Activated naive CD8-positive, alpha-beta T cell (primary cell): ENCODE measurements around the gene ADCY2.

ENCODE experiments used
- H3K27ac Mint-ChIP-seq: one replicate; pipeline ENCODE4 v1.8.0; 2021; ENCODE audit warnings: mixed read lengths
- H3K27me3 Mint-ChIP-seq: one replicate; pipeline ENCODE4 v1.8.0; 2021; ENCODE audit warnings: mixed read lengths
- H3K36me3 Mint-ChIP-seq: one replicate; pipeline ENCODE4 v1.8.0; 2021; ENCODE audit warnings: mixed read lengths
- H3K4me1 Mint-ChIP-seq: one replicate; pipeline ENCODE4 v1.8.0; 2021; ENCODE audit warnings: low read depth, mixed read lengths
- H3K4me3 Mint-ChIP-seq: one replicate; pipeline ENCODE4 v1.8.0; 2021; ENCODE audit warnings: mild to moderate bottlenecking, mixed read lengths
- H3K9me3 Mint-ChIP-seq: one replicate; pipeline ENCODE4 v1.8.0; 2021; ENCODE audit warnings: low read depth, mixed read lengths

The ADCY2 gene

DNA sequence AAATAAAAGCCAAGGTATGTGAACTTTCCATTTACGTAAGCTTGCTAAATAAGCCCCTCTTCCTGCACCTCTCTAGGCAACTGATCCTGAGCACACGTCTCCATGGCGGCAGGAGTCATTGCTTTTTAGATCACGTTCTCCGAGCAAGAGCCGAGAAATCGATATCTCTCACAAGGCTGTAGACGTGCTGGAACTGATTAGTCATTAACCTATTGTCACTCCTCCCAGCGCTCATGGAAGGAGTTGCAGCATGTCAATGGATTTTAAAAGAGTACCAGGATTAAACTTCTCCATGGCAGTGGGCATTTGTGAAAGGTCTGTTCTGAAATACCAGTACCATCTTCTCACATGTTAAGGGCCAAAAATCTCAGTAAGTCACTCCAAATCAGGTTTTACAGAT is 4.7 kb upstream of the ADCY2 start:
- Mint-ChIP-seq H3K36me3 (no peaks in the 10 kb centered on the region), H3K4me1 (no peaks in the 10 kb centered on the region), H3K27ac (no peak overlapping the region), H3K27me3 (peaks cover 10% of the 10 kb centered on the region), H3K4me3 (no peak overlapping the region), H3K9me3 (no peaks in the 10 kb centered on the region)

GRCh38 chr5:7391814-7392692 is 3.9 kb upstream of the ADCY2 start:
- Mint-ChIP-seq H3K9me3 (no peaks in the 10 kb centered on the region), H3K36me3 (no peaks in the 10 kb centered on the region), H3K27ac (no peak overlapping the region), H3K27me3 (peaks cover 15% of the 10 kb centered on the region), H3K4me1 (peaks cover 4% of the 10 kb centered on the region), H3K4me3 (no peak overlapping the region)

GRCh38 chr5:7392693-7393024 is 3.3 kb upstream of the ADCY2 start:
- Mint-ChIP-seq H3K36me3 (no peaks in the 10 kb centered on the region), H3K4me3 (no peak overlapping the region), H3K27me3 (peaks cover 17% of the 10 kb centered on the region), H3K4me1 (peaks cover 5% of the 10 kb centered on the region), H3K9me3 (no peaks in the 10 kb centered on the region), H3K27ac (no peak overlapping the region)

GRCh38 chr5:7393921-7394799 is 1.8 kb upstream of the ADCY2 start:
- H3K9me3 Mint-ChIP-seq: no peaks in the 10 kb centered on the region
- peaks cover 5% of the 10 kb centered on the region for H3K4me1 Mint-ChIP-seq
- no peaks in the 10 kb centered on the region for H3K36me3 Mint-ChIP-seq
- no peak overlapping the region for H3K27ac Mint-ChIP-seq
- H3K27me3 Mint-ChIP-seq: peaks cover 25% of the 10 kb centered on the region
- H3K4me3 Mint-ChIP-seq: peak overlapping the region; percentile 27

GRCh38 chr5:7394889-7395431 is 978 bp upstream of the ADCY2 start:
- no peak overlapping the region for H3K27ac Mint-ChIP-seq
- peaks cover 25% of the 10 kb centered on the region for H3K27me3 Mint-ChIP-seq
- H3K9me3 Mint-ChIP-seq: no peaks in the 10 kb centered on the region
- no peak overlapping the region for H3K4me3 Mint-ChIP-seq
- H3K4me1 Mint-ChIP-seq: peaks cover 5% of the 10 kb centered on the region
- H3K36me3 Mint-ChIP-seq: no peaks in the 10 kb centered on the region

GRCh38 chr5:7395432-7395946 is 449 bp upstream of the ADCY2 start:
- Mint-ChIP-seq H3K4me3 (no peak overlapping the region), H3K9me3 (no peaks in the 10 kb centered on the region), H3K4me1 (peaks cover 5% of the 10 kb centered on the region), H3K36me3 (no peaks in the 10 kb centered on the region), H3K27me3 (peaks cover 25% of the 10 kb centered on the region), H3K27ac (no peak overlapping the region)

- H3K27me3 Mint-ChIP-seq: peaks cover 25% of the 10 kb centered on the region
- H3K9me3 Mint-ChIP-seq: peaks cover 2% of the 10 kb centered on the region
- peaks cover 5% of the 10 kb centered on the region for H3K4me1 Mint-ChIP-seq
- H3K4me3 Mint-ChIP-seq: peak overlapping the region; percentile 56
- H3K27ac Mint-ChIP-seq: no peak overlapping the region
- no peaks in the 10 kb centered on the region for H3K36me3 Mint-ChIP-seq
These were observed 946 bp downstream of the ADCY2 start for GRCh38 chr5:7396713-7397454.

DNA sequence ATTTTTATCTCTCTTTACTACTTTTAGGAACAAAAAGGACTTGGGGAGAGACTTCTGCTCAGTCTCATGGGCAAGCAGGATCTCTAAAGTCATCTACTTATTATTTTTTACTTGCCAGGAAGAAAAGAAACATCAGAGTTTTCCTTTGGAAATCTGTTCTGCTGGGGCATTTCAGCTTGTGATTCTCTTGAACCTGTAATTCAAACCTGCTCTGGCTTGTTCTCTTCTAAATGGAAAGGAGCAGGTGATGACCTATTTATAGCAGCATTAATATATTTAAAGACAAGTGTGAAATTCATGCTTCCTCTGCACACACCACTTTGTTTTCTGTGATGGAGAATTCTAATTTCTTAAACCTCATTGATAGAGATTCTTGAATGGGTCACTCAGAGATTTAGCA is 2.0 kb downstream of the ADCY2 start:
- no peak overlapping the region for H3K4me3 Mint-ChIP-seq
- peaks cover 5% of the 10 kb centered on the region for H3K4me1 Mint-ChIP-seq
- peaks cover 25% of the 10 kb centered on the region for H3K27me3 Mint-ChIP-seq
- H3K36me3 Mint-ChIP-seq: no peaks in the 10 kb centered on the region
- peaks cover 5% of the 10 kb centered on the region for H3K9me3 Mint-ChIP-seq
- no peak overlapping the region for H3K27ac Mint-ChIP-seq

- H3K9me3 Mint-ChIP-seq: peaks cover 5% of the 10 kb centered on the region
- peaks cover 5% of the 10 kb centered on the region for H3K4me1 Mint-ChIP-seq
- no peak overlapping the region for H3K27ac Mint-ChIP-seq
- H3K36me3 Mint-ChIP-seq: no peaks in the 10 kb centered on the region
- H3K4me3 Mint-ChIP-seq: no peak overlapping the region
- peaks cover 17% of the 10 kb centered on the region for H3K27me3 Mint-ChIP-seq
These were observed 2.8 kb downstream of the ADCY2 start for GRCh38 chr5:7398596-7399280.

DNA sequence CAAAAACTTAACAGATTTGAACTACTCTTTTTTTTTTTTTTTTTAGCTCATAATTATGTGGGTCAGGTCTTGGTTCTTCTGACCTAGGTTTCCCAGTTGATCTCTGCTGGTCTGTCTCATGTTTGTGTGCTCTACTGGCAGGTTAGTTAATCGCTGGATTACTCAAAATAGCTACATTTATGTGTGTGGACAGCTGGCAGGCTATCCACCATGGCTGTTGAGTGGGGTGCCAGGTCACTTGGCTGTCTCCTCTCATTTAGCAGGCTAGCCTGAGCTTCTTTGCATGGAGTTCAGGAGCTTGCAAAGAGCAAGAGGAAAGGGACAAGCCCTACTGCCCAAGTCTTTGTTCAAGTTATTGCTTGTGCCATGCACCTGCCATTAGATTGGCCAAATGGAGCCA is 9.3 kb downstream of the ADCY2 start:
- H3K27ac Mint-ChIP-seq: no peak overlapping the region
- H3K27me3 Mint-ChIP-seq: no peaks in the 10 kb centered on the region
- H3K4me3 Mint-ChIP-seq: no peak overlapping the region
- H3K9me3 Mint-ChIP-seq: peaks cover 10% of the 10 kb centered on the region
- no peaks in the 10 kb centered on the region for H3K36me3 Mint-ChIP-seq
- no peaks in the 10 kb centered on the region for H3K4me1 Mint-ChIP-seq

DNA sequence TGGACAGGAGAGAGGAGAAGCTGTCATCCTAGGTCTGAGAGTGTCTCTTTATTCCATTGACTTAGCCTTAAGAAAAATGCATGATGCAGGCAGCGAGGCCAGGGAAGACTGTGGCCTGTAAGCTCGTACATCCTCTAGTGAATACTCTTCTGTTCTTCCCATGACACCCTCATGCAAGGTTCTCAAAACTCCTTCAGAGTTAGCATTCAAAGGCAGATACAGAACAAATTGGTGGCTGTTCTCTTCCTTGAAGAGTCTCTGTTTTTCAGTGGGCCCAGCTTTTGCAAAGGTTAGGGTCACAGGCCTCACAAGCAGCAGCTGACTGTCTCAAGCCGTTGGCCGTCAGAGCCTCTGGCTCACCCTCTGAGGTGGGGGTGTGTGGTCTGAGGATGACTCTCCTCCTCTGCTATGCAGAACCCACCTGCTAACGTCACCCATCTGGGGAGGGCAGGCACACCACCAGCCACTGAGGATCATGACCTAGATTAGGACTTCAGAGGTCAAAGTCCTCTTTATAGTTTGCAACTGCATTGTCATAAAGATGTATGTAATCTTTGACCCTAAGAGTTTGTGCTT is 15.1 kb downstream of the ADCY2 start:
- H3K36me3 Mint-ChIP-seq: no peaks in the 10 kb centered on the region
- H3K9me3 Mint-ChIP-seq: peaks cover 5% of the 10 kb centered on the region
- no peaks in the 10 kb centered on the region for H3K27me3 Mint-ChIP-seq
- H3K27ac Mint-ChIP-seq: no peak overlapping the region
- no peaks in the 10 kb centered on the region for H3K4me1 Mint-ChIP-seq
- no peak overlapping the region for H3K4me3 Mint-ChIP-seq

DNA sequence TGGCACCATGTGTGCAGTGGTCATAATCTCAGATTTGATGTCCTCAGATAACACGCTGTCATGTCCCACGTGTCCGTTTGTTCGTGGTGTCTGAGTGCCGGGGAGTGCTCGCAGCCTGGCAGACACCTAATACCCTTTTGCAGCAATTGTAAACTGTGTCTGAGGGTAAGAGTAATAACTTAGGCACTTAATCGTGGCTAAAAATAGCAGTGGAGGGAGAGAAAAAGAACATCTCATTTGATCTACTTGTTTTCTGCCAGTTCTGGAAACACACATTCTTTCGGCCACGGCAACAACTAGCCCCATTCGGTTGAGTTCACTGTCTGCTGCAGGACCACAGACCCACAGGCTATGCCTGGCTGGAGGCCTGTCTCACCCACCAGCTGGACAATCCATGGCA is 16.5 kb downstream of the ADCY2 start:
- Mint-ChIP-seq H3K27me3 (no peaks in the 10 kb centered on the region), H3K36me3 (no peaks in the 10 kb centered on the region), H3K4me1 (no peaks in the 10 kb centered on the region), H3K27ac (no peak overlapping the region), H3K9me3 (no peaks in the 10 kb centered on the region), H3K4me3 (no peak overlapping the region)

DNA sequence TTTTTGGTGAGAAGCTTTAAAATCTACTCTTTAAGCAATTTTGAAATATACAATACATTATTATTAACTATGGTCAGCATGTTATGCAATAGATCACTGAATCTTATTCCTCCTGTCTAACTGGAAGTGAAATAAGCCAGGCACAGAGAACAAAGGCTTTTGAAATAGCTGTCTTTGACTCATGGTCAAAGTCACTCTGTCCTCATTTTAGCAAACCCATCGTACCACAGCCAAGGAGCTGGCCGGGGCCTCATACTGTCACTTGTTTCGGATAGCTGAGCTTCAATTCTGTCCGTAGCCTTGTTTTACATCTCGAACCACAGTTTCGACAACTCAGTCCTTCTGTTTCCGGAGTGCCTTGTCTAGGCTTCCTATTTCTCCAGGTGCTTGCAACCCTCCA is 19.2 kb downstream of the ADCY2 start:
- no peaks in the 10 kb centered on the region for H3K9me3 Mint-ChIP-seq
- no peaks in the 10 kb centered on the region for H3K4me1 Mint-ChIP-seq
- no peaks in the 10 kb centered on the region for H3K27me3 Mint-ChIP-seq
- no peak overlapping the region for H3K4me3 Mint-ChIP-seq
- H3K36me3 Mint-ChIP-seq: no peaks in the 10 kb centered on the region
- H3K27ac Mint-ChIP-seq: no peak overlapping the region
